Measurements from ENCODE around the gene ZSWIM4.
"Not testable (repeated sequence)": the region's sequence is repeated elsewhere in the genome, so short reads cannot be mapped to it uniquely, and the experiment has no call there.

Gene ZSWIM4

GRCh38 chr19:13790354-13790753 lies 4.9 kb upstream of the ZSWIM4 start:
- no peak for DNase-seq (ENCODE audit: low read depth)
- no peak for TF ChIP-seq CTCF (IDR thresholded peaks at IDR 0.05; ENCODE audit: insufficient read depth, low read depth, low read length, missing control alignments)
- H3K4me3 ChIP-seq (ENCODE audit: low read length) = no peak overlapping the region

GRCh38 chr19:13793317-13793716 lies 1.9 kb upstream of the ZSWIM4 start:
- H3K4me3 ChIP-seq (ENCODE audit: low read length) = not testable (repeated sequence)

GRCh38 chr19:13794398-13794756 lies 866 bp upstream of the ZSWIM4 start:
- DNase-seq (ENCODE audit: low read depth) = peak; percentile 68
- no peak for TF ChIP-seq CTCF (IDR thresholded peaks at IDR 0.05; ENCODE audit: insufficient read depth, low read depth, low read length, missing control alignments)
- H3K4me3 ChIP-seq (ENCODE audit: low read length) = peak overlapping the region; percentile 73

More at GRCh38 chr19:13793317-13793716, 1.9 kb upstream of the ZSWIM4 start:
- DNase-seq (ENCODE audit: low read depth) = not testable (repeated sequence)

- peak; percentile 41 for DNase-seq (ENCODE audit: low read depth)
- TF ChIP-seq CTCF (IDR thresholded peaks at IDR 0.05; ENCODE audit: insufficient read depth, low read depth, low read length, missing control alignments) = no peak
These were observed 505 bp downstream of the ZSWIM4 start for GRCh38 chr19:13795595-13796300.

GRCh38 chr19:13796301-13797057 lies 1.2 kb downstream of the ZSWIM4 start:
- no peak for TF ChIP-seq CTCF (IDR thresholded peaks at IDR 0.05; ENCODE audit: insufficient read depth, low read depth, low read length, missing control alignments)
- H3K4me3 ChIP-seq (ENCODE audit: low read length) = peak overlapping the region; percentile 73
- DNase-seq (ENCODE audit: low read depth) = peak; percentile 96

More at GRCh38 chr19:13795595-13796300, 505 bp downstream of the ZSWIM4 start:
- peak overlapping the region; percentile 73 for H3K4me3 ChIP-seq (ENCODE audit: low read length)

- peak overlapping the region; percentile 73 for H3K4me3 ChIP-seq (ENCODE audit: low read length)
- DNase-seq (ENCODE audit: low read depth) = no peak
- TF ChIP-seq CTCF (IDR thresholded peaks at IDR 0.05; ENCODE audit: insufficient read depth, low read depth, low read length, missing control alignments) = no peak
These were observed 1.8 kb downstream of the ZSWIM4 start for GRCh38 chr19:13797058-13797440.

GRCh38 chr19:13797870-13798269 lies 2.6 kb downstream of the ZSWIM4 start:
- peak; percentile 81 for DNase-seq (ENCODE audit: low read depth)
- H3K4me3 ChIP-seq (ENCODE audit: low read length) = no peak overlapping the region
- TF ChIP-seq CTCF (IDR thresholded peaks at IDR 0.05; ENCODE audit: insufficient read depth, low read depth, low read length, missing control alignments) = no peak

Measured in epithelial cell of esophagus (primary cell).